Measurements from ENCODE around the gene FUT8. TPM values are rescaled to one million over a fixed set of nuclear protein-coding genes. Genes with fewer than 3 reads are reported as not detected.

The FUT8 gene
- total and polyA plus RNA-seq, 2 donors (not counting 1 experiment from before 2014, with no cell fraction given), result 13.2 to 91.8 TPM

DNA sequence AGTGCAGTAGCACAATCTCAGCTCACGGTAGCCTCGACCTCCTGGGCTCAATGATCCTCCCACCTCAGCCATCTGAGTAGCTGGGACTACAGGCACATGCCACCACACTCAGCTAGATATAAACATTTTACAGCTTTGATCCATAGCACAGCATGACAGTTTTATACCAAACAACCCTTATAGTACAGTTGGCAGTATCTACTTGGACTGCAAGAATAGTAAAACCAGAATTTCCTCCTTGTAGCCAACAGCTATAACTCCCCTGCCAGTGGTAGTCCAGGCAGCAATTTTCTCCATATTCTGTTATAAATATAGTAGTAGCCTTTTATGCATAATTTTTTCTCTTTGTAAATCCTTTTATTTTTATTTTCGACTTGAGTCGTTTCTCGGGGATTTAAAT, 317.0 kb downstream of the FUT8 start:
- Histone ChIP-seq H3K36me3 (replicated peaks in 1 of 2; ENCODE audit: control extremely low read depth in 1 of 2, control insufficient read depth in 1 of 2, extremely low read depth in 1 of 2, insufficient read depth in 2 of 2, low read length in 1 of 2) (peaks cover 6 to 58% of the 10 kb centered on the region in 2 experiments), H3K79me2 (ENCODE audit: control insufficient read depth, insufficient read depth, low read length) (no peaks in the 10 kb centered on the region), H3K9ac (ENCODE audit: low read length) (no peak overlapping the region), H3K4me1 (ENCODE audit: control insufficient read depth in 2 of 2, insufficient read depth in 2 of 2, low read length in 2 of 2) (peaks cover 5 to 7% of the 10 kb centered on the region in 2 donors), H4K20me1 (ENCODE audit: control insufficient read depth, insufficient read depth, low read length, poor library complexity, severe bottlenecking) (no peaks in the 10 kb centered on the region), H3K27me3 (replicated peaks in 1 of 4; ENCODE audit: control extremely low read depth in 1 of 4, control insufficient read depth in 3 of 4, insufficient read depth in 4 of 4, low read length in 3 of 4) (no peaks in the 10 kb centered on the region), H3K4me2 (replicated peaks; ENCODE audit: low read depth, low read length, poor library complexity, severe bottlenecking) (no peak overlapping the region), H3K4me3 (ENCODE audit: control extremely low read depth in 1 of 5, extremely low read depth in 1 of 5, insufficient read depth in 1 of 5, low read depth in 2 of 5, low read length in 4 of 5) (no peak overlapping the region), H3K27ac (ENCODE audit: low read length in 2 of 2) (no peak overlapping the region), H2AFZ (ENCODE audit: insufficient read depth, low read depth, low read length, poor library complexity, severe bottlenecking) (no peak overlapping the region), H3K9me3 (ENCODE audit: control extremely low read depth in 1 of 3, control insufficient read depth in 2 of 3, insufficient read depth in 1 of 3, low read length in 2 of 3) (peaks cover 0 to 8% (median 0%) of the 10 kb centered on the region in 3 donors)
- Mint-ChIP-seq H3K4me1 (peaks cover 11% of the 10 kb centered on the region), H3K27me3 (no peaks in the 10 kb centered on the region), H3K4me3 (no peak overlapping the region), H3K27ac (no peak overlapping the region), H3K9me3 (ENCODE audit: insufficient read depth) (peaks cover 2% of the 10 kb centered on the region)
- ATAC-seq (ENCODE audit: low read depth) (no peak), DNase-seq (no peak)
- 100% methylated on average over 2 of the region's 5 CpGs for WGBS (ENCODE audit: insufficient coverage)
- TF ChIP-seq EZH2 (IDR thresholded peaks at IDR 0.05; ENCODE audit: borderline replicate concordance, insufficient read depth, low read depth, low read length, poor library complexity, severe bottlenecking), result no peak
- TF ChIP-seq, protein P1, sequence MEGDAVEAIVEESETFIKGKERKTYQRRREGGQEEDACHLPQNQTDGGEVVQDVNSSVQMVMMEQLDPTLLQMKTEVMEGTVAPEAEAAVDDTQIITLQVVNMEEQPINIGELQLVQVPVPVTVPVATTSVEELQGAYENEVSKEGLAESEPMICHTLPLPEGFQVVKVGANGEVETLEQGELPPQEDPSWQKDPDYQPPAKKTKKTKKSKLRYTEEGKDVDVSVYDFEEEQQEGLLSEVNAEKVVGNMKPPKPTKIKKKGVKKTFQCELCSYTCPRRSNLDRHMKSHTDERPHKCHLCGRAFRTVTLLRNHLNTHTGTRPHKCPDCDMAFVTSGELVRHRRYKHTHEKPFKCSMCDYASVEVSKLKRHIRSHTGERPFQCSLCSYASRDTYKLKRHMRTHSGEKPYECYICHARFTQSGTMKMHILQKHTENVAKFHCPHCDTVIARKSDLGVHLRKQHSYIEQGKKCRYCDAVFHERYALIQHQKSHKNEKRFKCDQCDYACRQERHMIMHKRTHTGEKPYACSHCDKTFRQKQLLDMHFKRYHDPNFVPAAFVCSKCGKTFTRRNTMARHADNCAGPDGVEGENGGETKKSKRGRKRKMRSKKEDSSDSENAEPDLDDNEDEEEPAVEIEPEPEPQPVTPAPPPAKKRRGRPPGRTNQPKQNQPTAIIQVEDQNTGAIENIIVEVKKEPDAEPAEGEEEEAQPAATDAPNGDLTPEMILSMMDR (IDR thresholded peaks at IDR 0.05), result no peak
- CTCF ChIA-PET, result interaction anchor here (0.7 kb wide), 1 partner anchor 630 kb away, joined by 3 read pairs; no protein-coding TSS in a partner anchor
- intact Hi-C loops (cut with micrococcal nuclease), result no loop called here
- POLR2A ChIA-PET, result no interaction called here

DNA sequence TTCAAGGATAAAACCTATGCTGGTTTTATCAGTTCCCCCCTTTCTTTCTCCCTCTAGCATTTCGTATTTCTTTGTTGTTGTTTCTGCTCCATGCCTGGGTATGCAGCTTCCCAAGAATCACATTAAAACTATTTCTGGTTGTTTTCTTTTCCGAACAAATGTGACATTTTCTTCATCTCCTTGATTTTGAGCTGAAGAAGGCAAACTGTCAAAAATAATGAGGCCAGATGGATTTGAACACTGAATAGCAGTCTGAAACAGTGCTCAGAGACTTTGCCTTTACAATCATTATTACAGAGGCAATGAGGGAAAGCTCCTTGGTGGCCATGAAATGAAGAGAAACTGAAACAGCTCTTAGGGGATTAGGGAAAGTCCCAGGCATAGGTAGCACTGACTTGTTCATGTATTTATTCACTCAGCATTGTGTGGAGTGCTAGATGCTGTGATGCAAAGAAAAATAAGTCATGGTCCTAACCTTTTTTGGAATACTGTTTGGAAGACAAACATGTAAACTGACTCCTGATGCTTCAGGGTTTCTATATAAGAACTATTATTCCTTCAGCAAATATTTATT, 319.5 kb downstream of the FUT8 start:
- H4K20me1 ChIP-seq (ENCODE audit: control insufficient read depth, insufficient read depth, low read length, poor library complexity, severe bottlenecking), result no peaks in the 10 kb centered on the region
- ATAC-seq (ENCODE audit: low read depth) (peak; percentile 64), DNase-seq (peak; percentile 37)
- TF ChIP-seq, protein P1 (IDR thresholded peaks at IDR 0.05), result no peak
- no peak for TF ChIP-seq EZH2 (IDR thresholded peaks at IDR 0.05; ENCODE audit: borderline replicate concordance, insufficient read depth, low read depth, low read length, poor library complexity, severe bottlenecking)
- CTCF ChIA-PET, result interaction anchor here (0.9 to 1.0 kb wide), 2 partner anchors 93 to 317 kb away, joined by 3 to 4 read pairs; no protein-coding TSS in a partner anchor
- H3K27ac Mint-ChIP-seq, result peak overlapping the region; percentile 62
- POLR2A ChIA-PET, result no interaction called here
- peaks cover 1 to 55% of the 10 kb centered on the region in 2 experiments for H3K36me3 ChIP-seq (replicated peaks in 1 of 2; ENCODE audit: control extremely low read depth in 1 of 2, control insufficient read depth in 1 of 2, extremely low read depth in 1 of 2, insufficient read depth in 2 of 2, low read length in 1 of 2)
- no peaks in the 10 kb centered on the region for H3K27me3 ChIP-seq (replicated peaks in 1 of 4; ENCODE audit: control extremely low read depth in 1 of 4, control insufficient read depth in 3 of 4, insufficient read depth in 4 of 4, low read length in 3 of 4)
- H3K9ac ChIP-seq (ENCODE audit: low read length), result no peak overlapping the region
- no peak overlapping the region for H3K4me3 Mint-ChIP-seq
- H3K27ac ChIP-seq (ENCODE audit: low read length in 2 of 2), result peak overlapping the region in 1 of 2 donors; percentile 31
- H3K27me3 Mint-ChIP-seq, result no peaks in the 10 kb centered on the region
- H3K9me3 Mint-ChIP-seq (ENCODE audit: insufficient read depth), result peaks cover 2% of the 10 kb centered on the region
- H3K4me3 ChIP-seq (ENCODE audit: control extremely low read depth in 1 of 5, extremely low read depth in 1 of 5, insufficient read depth in 1 of 5, low read depth in 2 of 5, low read length in 4 of 5), result no peak overlapping the region
- no peak overlapping the region for H2AFZ ChIP-seq (ENCODE audit: insufficient read depth, low read depth, low read length, poor library complexity, severe bottlenecking)
- intact Hi-C loops (cut with micrococcal nuclease), result no loop called here
- 75% methylated on average over 1 of the region's 2 CpGs for WGBS (ENCODE audit: insufficient coverage)
- no peaks in the 10 kb centered on the region for H3K79me2 ChIP-seq (ENCODE audit: control insufficient read depth, insufficient read depth, low read length)
- H3K4me1 ChIP-seq (ENCODE audit: control insufficient read depth in 2 of 2, insufficient read depth in 2 of 2, low read length in 2 of 2), result peaks cover 5 to 7% of the 10 kb centered on the region in 2 donors
- peaks cover 11% of the 10 kb centered on the region for H3K4me1 Mint-ChIP-seq
- peaks cover 0 to 4% (median 0%) of the 10 kb centered on the region in 3 donors for H3K9me3 ChIP-seq (ENCODE audit: control extremely low read depth in 1 of 3, control insufficient read depth in 2 of 3, insufficient read depth in 1 of 3, low read length in 2 of 3)
- H3K4me2 ChIP-seq (replicated peaks; ENCODE audit: low read depth, low read length, poor library complexity, severe bottlenecking), result no peak overlapping the region
